Measurements from ENCODE around the gene MGAT4A. TPM values are rescaled to one million over a fixed set of nuclear protein-coding genes. Genes with fewer than 3 reads are reported as not detected.
"Not testable (repeated sequence)": the region's sequence is repeated elsewhere in the genome, so short reads cannot be mapped to it uniquely, and the experiment has no call there.

MGAT4A gene
- total RNA-seq, 1 donor from 2014 or later = 8.0 TPM

GRCh38 chr2:98663511-98664090 lies 67.3 kb downstream of the MGAT4A start:
- no peaks in the 10 kb centered on the region for H3K4me1 ChIP-seq
- intact Hi-C loops (cut with DNase I) = no loop called here
- peaks cover 0 to under 1% of the 10 kb centered on the region in 2 donors for H3K36me3 ChIP-seq
- TF ChIP-seq CTCF (IDR thresholded peaks at IDR 0.05) = no peak
- no peaks in the 10 kb centered on the region for H3K27me3 ChIP-seq
- no peaks in the 10 kb centered on the region for H3K9me3 ChIP-seq
- no peak overlapping the region for H3K4me3 ChIP-seq
- no peak overlapping the region for H3K27ac ChIP-seq
- DNase-seq (ENCODE audit: low spot score in 2 of 2) = no peak

GRCh38 chr2:98659491-98659840 lies 71.5 kb downstream of the MGAT4A start:
- H3K4me3 ChIP-seq; H3K27ac ChIP-seq; H3K36me3 ChIP-seq; H3K4me1 ChIP-seq; H3K27me3 ChIP-seq; H3K9me3 ChIP-seq; DNase-seq (ENCODE audit: low spot score in 2 of 2): not testable (repeated sequence)
- intact Hi-C loops (cut with DNase I) = loop anchor here (10.0 kb wide), 1 partner anchor 405 kb away; no protein-coding TSS in a partner anchor

- Histone ChIP-seq H3K9me3 (no peaks in the 10 kb centered on the region), H3K27ac (no peak overlapping the region), H3K36me3 (no peaks in the 10 kb centered on the region), H3K4me3 (no peak overlapping the region), H3K27me3 (no peaks in the 10 kb centered on the region), H3K4me1 (no peaks in the 10 kb centered on the region)
- intact Hi-C loops (cut with DNase I) = loop anchor here (10.0 kb wide), 1 partner anchor 406 kb away; no protein-coding TSS in a partner anchor
- no peak for TF ChIP-seq CTCF (IDR thresholded peaks at IDR 0.05)
- no peak for DNase-seq (ENCODE audit: low spot score in 2 of 2)
These were observed 72.0 kb downstream of the MGAT4A start for GRCh38 chr2:98658816-98659490.

GRCh38 chr2:98656800-98657199 lies 74.1 kb downstream of the MGAT4A start:
- no peaks in the 10 kb centered on the region for H3K9me3 ChIP-seq
- H3K4me3 ChIP-seq = no peak overlapping the region
- H3K36me3 ChIP-seq = no peaks in the 10 kb centered on the region
- no peaks in the 10 kb centered on the region for H3K27me3 ChIP-seq
- H3K4me1 ChIP-seq = no peaks in the 10 kb centered on the region
- no peak for TF ChIP-seq CTCF (IDR thresholded peaks at IDR 0.05)
- intact Hi-C loops (cut with DNase I) = loop anchor here (10.0 kb wide), 1 partner anchor 408 kb away; no protein-coding TSS in a partner anchor
- no peak for DNase-seq (ENCODE audit: low spot score in 2 of 2)
- H3K27ac ChIP-seq = no peak overlapping the region

- no peak overlapping the region for H3K27ac ChIP-seq
- intact Hi-C loops (cut with DNase I) = loop anchor here (10.0 kb wide), 1 partner anchor 410 kb away; no protein-coding TSS in a partner anchor
- no peaks in the 10 kb centered on the region for H3K4me1 ChIP-seq
- TF ChIP-seq CTCF (IDR thresholded peaks at IDR 0.05) = no peak
- no peaks in the 10 kb centered on the region for H3K36me3 ChIP-seq
- H3K27me3 ChIP-seq = no peaks in the 10 kb centered on the region
- H3K9me3 ChIP-seq = no peaks in the 10 kb centered on the region
- no peak for DNase-seq (ENCODE audit: low spot score in 2 of 2)
- H3K4me3 ChIP-seq = no peak overlapping the region
These were observed 76.0 kb downstream of the MGAT4A start for GRCh38 chr2:98654699-98655495.

GRCh38 chr2:98650998-98651397 lies 79.9 kb downstream of the MGAT4A start:
- TF ChIP-seq CTCF (IDR thresholded peaks at IDR 0.05) = no peak
- no peak for DNase-seq (ENCODE audit: low spot score in 2 of 2)
- intact Hi-C loops (cut with DNase I) = loop anchor here (10.0 kb wide), 1 partner anchor 414 kb away; no protein-coding TSS in a partner anchor
- Histone ChIP-seq H3K4me1 (no peaks in the 10 kb centered on the region), H3K27me3 (no peaks in the 10 kb centered on the region), H3K4me3 (no peak overlapping the region), H3K9me3 (no peaks in the 10 kb centered on the region), H3K36me3 (peaks cover 6 to 15% of the 10 kb centered on the region in 2 donors), H3K27ac (no peak overlapping the region)
